GM18909 (cell line): ENCODE data around the gene PAMR1.

Experiments
- ATAC-seq: cut with Tn5 transposase; IDR thresholded peaks from one replicate; pipeline ENCODE4 v1.9.1; 2021; ENCODE audit warnings: mild to moderate bottlenecking; ENCODE audit not compliant: unreplicated experiment, poor library complexity

PAMR1 gene

DNA sequence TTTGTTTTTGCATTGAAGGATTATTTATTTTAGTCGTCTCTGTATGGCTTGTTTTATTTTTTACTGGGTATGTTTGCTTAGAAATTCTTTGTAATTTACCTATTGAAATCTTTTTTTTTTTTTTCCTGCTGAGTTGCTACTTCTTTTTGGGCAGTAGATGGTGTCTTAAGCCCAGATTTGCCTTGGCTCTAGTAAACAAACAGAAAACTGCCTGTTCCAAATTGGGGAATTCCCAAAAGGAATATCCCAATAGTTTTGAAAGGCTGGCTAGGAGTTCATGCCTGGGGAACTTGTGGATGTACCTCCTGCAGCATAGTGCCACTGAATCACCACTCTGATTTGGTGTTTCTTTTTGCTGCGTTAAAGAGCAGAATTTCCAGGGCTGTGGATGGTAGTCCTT, 17.7 kb downstream of the PAMR1 start:
- ATAC-seq, result no peak

DNA sequence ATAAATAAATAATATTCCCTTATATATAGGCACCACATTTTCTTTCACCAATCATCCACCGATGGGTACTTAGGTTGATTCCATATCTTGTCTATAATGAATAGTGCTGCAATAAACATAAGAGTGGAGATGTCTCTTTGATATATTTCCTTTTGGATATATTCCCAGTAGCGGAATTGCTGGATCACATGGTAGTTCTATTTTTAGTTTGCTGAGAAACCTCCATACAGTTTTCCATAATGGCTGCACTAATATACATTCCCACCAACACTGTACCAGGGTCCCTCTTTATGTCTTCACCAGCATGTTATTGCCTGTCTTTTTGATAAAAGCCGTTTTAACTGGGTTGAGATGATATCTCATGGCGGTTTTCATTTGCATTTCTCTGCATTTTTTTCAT, 23.6 kb downstream of the PAMR1 start:
- no peak for ATAC-seq

DNA sequence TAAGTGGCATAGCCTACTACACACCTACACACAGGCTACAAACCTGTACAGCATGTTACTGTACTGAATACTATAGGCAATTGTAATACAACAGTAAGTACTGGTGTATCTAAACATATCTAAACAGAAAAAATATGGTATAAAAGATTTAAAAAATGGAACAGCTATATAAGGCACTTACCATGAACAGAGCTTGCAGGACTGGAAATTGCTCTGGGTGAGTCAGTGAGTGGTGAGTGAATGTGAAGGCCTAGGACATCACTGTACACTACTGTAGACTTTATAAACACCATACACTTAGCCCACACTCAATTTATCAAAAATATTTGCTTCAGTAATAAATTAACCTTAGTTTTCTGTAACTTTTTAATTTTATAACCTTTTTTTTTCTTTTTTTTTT, 24.7 kb downstream of the PAMR1 start:
- ATAC-seq, result no peak

DNA sequence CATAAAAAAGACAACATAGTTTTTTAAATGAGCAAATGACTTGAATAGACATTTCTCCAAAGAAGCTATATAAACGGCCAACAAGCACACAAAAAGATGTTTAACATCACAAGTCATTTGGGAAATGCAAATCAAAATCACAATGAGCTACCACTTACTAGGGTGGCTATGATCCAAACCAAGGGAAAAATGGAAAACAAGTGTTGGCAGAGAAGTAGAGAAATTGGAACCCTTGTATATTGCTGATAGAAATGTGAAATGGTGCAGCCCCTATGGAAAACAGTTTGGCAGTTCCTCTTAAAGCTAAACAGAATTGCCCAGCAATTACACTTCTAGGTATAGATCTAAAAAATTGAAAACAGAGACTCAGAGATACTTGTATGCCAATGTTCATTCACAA, 29.0 kb downstream of the PAMR1 start:
- no peak for ATAC-seq

DNA sequence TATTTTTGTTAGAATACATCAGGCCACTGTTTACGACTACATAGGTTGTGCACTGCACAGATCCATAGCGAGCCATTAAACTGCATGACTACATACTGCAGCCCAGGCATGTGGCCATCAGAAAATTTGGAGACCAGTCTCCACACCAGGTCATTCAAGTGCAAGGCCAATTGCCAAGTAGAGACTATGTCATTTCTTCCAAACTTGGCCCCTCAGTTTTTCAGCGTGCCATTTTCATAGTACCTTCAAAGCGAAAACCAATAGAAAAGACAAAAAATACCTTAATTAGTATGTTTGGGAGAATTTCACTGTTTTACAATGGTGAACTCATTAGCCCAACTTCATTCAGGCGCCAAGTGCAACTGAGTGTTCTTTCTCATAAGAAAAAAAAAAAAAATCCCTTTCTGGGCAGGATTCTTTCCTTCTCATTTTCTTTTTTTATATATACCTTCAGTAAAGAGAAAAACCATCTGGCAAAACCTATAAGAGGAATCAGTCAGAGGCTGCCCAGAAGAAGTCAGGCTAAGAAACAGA, 30.4 kb downstream of the PAMR1 start:
- no peak for ATAC-seq

DNA sequence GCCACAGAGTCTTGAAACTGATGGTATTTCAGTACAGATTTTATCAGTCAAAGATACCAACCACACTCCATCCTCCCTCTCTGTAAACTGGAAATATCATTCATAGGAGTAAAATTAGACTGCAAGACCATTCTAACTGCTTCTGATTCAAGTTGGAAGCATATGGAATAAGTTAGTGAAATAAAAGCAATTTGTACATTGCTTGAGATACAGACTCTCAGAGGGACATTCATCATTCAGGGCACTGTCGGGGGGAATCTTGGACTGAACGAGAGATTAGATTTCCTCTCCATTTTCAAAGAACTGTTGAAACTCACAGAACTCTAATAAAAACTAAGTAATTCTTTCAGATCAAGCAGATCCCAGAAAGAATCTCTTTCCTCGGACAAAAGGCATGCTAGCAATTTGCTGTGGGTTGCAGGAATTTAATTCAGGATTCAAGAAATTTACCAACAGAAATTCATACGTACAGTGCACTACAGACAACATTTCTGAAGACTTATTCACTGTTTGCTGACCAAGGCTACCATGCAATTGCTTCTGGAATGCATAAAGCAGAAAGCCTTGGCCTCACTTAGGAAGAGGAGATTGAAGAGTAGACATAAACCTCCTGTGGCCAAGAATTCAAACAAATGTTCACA, 34.1 kb downstream of the PAMR1 start:
- no peak for ATAC-seq

DNA sequence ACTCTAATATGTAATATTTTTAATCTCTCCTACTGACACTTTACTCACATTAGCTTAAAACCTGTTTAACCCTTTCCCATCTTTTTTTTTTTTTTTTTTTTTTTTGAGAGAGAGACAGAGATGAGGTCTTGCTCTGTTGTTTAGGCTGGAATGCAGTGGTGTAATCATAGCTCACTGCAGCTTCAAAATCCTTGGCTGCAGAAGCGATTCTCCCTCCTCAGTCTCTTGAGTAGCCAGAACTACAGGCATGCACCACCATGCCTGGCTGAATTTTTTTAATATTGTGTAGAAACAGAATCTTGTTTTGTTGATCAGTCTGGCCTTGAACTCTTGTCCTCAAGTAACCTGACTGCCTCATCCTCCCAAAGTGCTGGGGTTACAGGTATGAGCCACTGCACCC, 37.3 kb downstream of the PAMR1 start:
- ATAC-seq, result no peak

DNA sequence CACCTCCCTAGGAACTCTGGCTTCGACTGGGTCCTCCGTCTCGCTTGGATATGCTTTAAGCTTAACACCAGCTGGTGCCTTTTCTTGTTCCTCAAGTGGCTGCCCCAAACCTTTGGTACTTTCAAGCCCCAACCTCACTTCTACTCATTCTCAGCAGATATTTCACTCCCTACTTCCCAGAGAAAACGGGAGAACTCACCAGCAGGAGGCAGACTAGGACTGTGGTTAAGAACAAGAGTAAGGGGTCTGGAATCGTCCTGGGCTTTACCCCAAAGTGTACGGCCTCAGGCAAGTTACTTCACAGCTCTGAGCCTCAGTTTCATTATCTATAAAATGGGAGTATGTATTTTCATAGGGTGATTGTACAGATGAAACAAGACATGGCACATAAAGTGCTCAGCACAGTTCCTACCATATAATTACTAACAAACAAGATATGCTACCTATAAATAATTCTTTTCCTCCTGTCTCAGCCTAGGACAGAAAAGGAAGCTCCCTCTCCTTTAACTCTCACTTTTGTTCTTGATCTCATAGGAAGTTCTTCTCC, 37.8 kb downstream of the PAMR1 start:
- ATAC-seq, result no peak

DNA sequence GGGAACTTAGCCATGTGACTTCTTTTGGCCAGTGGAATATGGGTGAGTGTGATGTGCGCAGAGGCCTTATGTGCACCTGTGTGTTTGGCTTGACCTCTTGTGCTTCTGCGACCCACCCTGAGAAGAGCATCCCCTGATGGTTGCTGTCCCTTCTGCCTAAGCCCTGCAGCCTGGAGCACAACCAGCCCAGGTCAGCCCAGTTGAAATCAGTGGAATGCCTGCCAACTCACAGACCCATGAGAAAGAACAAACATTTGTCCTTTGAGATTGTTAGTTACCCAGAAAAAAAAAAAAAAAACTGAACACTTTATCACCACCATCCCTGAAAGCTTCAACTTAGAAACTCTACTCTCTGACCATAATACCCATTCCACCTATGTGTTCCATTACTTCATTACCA, 38.5 kb downstream of the PAMR1 start:
- no peak for ATAC-seq

DNA sequence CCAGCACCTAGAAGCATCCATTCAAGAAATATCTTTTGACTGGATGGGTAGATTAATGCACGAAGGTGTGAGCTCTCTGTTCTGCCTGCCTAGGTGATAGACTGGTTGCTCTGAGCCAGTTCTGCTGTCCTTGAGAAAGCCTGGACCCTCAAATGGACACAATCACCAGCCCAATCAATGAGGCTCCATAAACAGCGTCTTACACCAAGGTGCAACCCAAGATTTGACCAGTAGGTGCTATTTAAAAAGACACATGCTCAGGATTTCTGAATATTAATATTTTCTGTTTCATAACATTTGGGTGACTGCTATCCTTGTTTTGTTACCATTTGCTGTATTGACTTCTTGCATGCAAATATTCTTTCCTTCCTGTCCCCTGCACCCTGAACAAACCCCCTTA, 39.0 kb downstream of the PAMR1 start:
- no peak for ATAC-seq

DNA sequence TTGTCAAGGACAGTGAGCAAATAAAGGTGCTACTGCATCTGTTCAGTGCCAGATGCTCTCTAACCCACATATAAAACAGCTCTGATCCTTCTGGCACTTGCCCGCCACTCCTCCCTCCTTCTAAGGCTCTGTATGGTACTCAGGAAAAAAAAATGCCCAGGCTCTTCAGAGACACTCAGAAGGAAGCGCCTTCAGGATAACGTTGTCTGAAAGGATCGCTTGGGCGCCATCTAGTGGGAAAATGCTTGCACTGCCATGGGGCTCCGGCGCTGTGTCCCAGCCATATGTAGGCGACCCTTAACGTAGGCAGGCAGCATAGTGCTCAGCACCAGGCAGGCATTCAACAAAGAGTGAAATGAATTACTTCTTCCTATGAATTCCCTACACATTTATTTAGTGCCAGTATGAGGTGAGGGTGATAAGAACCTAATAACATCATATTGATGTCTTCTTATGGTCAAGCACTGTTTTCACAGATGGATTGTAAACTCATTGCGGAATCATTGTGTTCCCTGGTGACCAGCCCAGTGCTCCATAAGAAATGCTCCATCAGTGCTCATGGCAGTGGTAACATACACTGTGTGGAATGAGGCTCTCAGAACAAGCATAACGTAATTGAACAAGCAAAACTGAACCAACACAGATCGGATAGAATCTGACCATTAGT, 39.6 kb downstream of the PAMR1 start:
- ATAC-seq, result peak; percentile 95

DNA sequence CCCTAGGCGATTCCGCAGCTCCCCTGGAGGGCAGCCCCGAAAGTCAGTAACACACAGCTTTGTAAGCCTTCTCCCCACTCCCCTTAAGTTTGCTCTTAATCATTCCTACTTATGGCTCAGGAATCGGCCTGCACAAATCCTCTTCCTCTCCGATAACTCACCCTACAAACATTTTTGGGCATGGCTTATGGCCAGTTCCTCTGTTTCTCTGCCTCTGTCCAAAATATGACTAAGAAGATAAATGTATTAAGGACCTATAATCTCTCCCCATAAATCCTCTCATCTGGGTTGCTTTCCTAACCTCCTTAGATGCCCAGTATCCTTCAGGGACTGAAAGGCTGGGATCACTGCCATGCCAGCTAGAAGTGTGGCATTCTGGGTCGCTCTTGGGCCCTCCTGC, 41.0 kb downstream of the PAMR1 start:
- ATAC-seq, result no peak

DNA sequence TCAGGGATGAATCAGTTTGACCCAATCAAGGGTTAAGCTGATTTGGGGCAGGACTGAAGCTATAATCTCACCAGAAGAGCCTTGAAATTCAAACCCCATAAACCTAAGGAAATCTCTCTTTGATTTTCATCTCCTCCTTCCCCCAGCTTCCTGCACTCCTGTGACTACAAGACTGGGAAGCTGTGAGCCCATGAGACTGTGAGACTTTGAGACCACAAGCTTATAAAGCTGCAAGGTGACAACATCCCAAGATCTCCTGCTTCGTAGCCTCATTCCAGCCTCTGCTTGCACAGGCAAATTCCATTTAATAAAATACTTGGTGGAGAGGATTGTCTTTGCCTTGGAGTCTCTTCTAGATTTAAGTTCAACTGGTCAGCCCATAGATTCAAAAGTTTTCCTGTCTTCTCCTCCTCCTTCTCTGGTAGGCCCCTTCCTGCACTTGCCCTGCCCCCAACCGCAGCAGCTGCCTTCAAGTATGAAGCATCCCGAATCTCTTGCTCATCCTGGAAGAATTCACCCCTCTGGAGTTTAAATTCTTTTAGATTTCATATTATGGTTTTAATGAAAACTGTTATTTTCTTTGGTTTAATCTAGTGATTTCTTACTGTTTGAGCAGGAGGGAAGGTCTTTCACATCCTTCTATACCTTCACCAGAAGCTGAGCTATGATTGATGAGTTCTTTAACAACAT, 42.1 kb downstream of the PAMR1 start:
- ATAC-seq, result no peak

DNA sequence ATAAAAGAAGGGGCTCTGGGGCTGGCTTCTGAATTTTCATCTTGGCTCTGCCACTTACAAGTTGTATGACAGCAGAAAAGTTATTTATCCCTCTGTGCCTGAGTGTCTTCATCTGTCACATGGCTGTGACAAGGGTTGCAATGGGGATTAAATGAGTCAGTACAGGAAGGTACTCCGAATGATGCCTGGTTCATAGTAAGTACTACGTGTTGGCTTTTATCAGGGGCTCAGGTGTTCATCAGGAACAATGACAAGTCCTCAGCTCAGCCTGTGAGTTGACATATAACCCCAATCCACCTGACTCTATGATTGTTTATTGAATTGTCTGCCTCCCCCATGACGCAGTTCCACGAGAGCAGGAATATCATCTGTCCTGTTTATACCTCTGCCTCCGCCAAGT, 45.7 kb downstream of the PAMR1 start:
- no peak for ATAC-seq

DNA sequence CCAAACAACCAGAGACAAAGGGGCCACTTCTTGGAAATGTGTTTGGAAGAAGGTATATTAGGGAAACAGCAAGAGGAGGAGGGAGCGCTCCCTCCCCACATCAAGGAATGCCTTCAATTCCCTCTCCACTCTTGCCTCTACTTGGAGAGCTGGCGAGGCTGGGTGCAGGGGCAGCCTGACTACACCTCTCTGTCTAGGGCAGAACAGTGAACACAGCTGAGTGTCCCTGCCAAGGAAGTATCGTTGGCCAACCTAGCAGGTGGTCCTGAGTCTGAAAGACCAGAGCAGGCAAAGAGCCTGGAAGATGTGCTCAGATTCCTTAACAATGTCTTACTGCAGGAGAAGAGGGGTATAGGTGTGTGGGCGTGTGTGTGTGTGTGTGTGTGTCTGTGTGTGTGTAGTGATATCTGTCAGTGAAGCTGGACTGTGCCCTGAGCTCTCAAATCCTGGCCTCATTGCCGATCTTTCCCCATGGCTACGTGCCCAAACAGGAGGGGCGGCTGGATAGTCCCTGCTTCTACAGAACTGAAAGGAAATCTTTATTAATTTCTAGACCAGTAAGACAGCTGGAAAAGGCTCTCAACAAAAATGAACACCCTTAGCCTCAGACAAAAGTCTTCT, 46.8 kb downstream of the PAMR1 start:
- no peak for ATAC-seq

DNA sequence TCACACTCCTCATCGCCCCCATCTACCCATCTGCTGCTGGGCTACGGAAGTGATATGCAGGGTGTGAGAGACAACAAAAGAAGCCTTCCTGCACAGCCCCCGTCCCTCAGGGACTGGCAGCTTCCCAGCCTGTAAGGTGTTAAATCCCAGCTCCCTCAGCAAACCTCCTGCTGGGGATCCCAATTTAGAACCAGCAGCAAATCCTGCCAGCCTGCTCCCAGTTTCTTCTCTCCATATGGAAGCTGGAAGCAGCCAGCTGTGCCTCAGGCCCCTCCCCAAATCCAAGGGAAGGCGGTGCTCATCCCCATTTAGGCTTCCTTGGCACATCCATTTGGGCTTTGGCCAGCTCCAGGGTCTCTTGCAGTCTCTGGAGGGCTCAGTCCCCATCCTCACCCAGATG, 47.5 kb downstream of the PAMR1 start:
- ATAC-seq, result no peak

DNA sequence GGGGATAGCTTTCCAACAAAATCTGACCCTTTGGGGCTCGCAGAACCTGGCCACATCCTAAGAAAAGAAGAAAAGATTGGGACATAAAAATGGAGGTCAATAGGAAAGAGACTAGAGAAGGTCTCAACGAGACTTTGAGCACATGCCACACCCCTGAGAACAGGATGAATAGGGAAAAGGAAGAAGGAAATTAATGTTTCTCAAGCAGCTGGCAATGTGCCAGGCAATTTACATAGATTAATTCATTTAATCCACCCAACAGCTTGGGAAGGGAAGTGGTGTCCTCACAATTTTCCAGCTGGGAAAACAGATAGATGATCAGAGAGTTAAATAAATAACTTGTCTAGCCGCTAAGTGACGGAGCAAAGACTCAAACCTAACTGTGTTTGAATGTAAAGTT, 50.7 kb downstream of the PAMR1 start:
- ATAC-seq, result no peak

DNA sequence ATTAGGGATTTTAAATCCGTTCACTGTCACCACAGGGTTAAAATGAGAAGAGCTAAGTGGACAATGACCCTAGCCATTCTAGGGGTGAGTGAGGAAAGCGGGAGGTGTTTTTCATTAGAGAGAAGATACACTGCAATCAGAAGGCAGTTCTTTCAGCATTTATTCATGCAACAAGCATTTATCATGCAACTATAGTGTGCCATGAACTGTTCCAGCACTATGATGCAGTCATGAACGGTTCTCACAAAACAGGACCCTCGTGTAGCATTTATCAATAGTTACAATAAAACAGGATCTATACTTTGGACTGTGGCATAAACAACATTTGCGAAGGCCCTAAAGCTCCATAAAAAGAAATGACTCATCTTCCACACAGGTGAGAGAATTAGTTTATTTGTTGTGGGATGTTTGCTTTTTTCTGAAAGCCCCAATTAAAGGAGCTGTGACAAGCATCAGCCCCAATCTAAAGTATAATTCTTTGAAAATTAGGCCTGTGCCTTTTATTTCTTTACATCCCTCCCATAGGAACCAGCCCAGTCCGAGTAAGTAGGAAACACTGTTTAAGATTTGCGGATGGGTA, 51.5 kb downstream of the PAMR1 start:
- ATAC-seq, result no peak

DNA sequence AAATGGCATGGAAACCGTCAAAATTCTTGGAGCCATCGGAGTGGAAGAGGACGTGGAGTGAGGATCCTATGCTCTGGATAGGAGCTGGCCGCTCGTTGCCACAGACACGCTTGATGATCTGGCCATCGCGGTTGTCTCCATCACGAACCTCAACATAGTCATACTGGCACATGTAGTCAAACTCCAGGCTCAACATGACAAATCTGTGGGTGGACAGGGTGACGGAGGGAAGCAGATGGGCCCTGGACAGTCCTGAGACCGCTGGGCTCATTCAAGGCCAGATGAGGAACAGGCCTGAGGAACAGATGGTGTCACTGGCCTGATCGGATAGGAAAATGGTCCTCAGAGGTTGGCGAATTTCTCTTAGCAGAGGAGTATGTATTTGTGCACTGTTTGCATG, 54.8 kb downstream of the PAMR1 start:
- no peak for ATAC-seq

DNA sequence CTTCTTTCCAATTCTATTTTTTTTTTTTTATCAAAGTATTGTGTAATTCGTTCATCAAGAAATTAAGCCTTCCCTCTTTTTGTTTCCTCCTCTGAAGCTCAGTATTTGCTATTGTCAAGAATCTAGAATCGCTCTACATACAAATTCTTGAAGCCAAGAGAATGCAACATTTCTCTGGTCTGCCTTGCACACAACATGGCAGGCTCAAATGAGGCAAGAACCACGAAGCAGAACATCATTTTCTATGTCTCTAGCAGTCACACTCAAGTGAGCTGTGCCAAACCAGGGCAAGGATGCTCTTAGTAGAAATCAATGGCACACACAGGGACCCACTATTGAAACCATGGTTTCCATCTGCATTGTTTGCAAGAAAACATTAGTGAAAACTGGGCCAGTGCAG, 59.4 kb downstream of the PAMR1 start:
- ATAC-seq, result no peak

DNA sequence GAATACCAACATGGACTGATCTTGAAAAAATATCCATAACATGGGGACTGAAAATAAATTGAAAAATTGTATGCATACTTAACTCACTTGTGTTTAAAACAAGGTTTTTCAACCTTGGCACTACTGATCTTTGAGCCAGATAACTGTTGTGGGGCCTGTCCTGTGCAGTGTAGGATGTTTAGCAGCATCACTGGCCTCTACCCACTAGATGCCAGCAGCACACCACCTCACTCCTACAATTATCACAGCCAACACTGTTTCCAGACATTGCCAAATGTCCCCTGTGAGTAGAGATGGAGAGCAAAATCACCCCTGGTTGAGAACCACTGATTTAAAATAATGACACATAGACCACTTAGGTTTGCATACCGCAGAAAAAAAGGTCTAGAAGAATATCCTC, 61.1 kb downstream of the PAMR1 start:
- no peak for ATAC-seq
